WERI-Rb-1 (cell line): ENCODE data around the gene MYBPC2.

Source experiments
- DNase-seq: peaks from one replicate; pipeline ENCODE4 v3.0.0-alpha.2; 2020
- H3K27ac ChIP-seq: fragments of 250-450 bp; sonication (Bioruptor Pico); 2 replicates; pipeline ENCODE4 v1.5.1; 2020; ENCODE audit warnings: mild to moderate bottlenecking, moderate library complexity
- H3K27me3 ChIP-seq: fragments of 250-450 bp; sonication (Bioruptor Pico); 2 replicates; pipeline ENCODE4 v1.5.1; 2021; ENCODE audit warnings: mild to moderate bottlenecking, low read depth, moderate library complexity; ENCODE audit not compliant: insufficient read depth, severe bottlenecking
- H3K36me3 ChIP-seq: fragments of 250-450 bp; sonication (Bioruptor Pico); 2 replicates; pipeline ENCODE4 v1.5.1; 2020; ENCODE audit warnings: mild to moderate bottlenecking, moderate library complexity
- H3K4me3 ChIP-seq: 2 replicates; pipeline ENCODE4 v1.5.1; 2011; ENCODE audit warnings: low read depth, mild to moderate bottlenecking, control low read depth, low read length
- H3K9me3 ChIP-seq: fragments of 250-450 bp; sonication (Bioruptor Pico); 2 replicates; pipeline ENCODE4 v1.5.1; 2021; ENCODE audit warnings: mild to moderate bottlenecking, moderate library complexity; ENCODE audit not compliant: severe bottlenecking
- CTCF ChIP-seq: IDR thresholded peaks from 2 replicates; pipeline ENCODE4 v1.5.1; 2011; ENCODE audit warnings: low read depth, mild to moderate bottlenecking, control low read depth, inconsistent platforms, low read length

MYBPC2 gene

DNA sequence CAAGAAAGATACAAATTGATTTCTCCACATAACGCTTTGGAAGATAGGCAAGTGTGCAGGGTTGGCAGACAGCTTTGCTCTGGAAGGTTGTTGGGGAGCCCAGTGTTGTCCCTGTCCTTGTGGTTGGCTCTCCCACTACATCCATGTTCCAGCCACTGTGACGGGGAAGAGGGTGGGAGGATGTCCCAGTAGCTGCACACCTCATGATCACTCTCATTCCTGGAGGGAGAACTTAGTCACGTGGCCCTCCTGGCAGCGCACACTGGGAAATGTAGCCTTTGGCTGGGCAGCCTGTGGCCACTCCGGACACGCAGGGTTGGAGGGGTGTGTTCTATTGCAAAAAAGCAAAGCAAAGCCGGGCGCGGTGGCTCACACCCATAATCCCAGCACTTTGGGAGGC, 38.7 kb upstream of the MYBPC2 start:
- Histone ChIP-seq H3K4me3 (no peak overlapping the region), H3K27ac (no peak overlapping the region), H3K9me3 (no peaks in the 10 kb centered on the region), H3K36me3 (peaks cover 31% of the 10 kb centered on the region), H3K27me3 (no peaks in the 10 kb centered on the region)
- no peak for TF ChIP-seq CTCF
- DNase-seq = no peak

DNA sequence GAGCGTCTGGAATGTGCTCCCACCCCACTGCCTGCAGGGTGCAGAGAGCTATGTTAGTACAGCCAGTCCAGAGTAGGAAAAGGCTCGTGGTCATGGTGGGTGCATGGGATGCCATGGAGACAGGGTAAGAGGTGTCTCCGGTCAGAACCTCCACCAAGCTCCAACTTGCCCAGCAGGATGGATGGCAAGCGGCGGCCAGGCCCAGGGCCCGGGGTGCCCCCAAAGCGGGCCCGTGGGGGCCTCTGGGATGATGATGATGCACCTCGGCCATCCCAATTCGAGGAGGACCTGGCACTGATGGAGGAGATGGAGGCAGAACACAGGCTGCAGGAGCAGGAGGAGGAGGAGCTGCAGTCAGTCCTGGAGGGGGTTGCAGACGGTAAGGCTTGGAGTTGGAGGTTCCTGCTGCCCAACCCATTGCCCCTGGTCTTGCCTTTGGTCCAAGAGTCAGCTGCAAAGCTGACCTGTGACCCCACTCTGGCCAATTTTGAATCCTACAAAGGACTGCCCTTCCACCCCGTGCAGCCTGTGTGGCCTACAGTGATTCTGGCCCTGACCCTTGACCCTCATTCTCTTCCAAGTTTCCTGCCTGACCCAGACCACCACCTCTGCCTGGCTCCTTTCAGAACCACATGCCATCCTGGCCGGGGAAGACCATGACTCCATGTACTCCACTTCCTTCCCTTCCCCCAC, 33.9 kb upstream of the MYBPC2 start:
- Histone ChIP-seq H3K9me3 (no peaks in the 10 kb centered on the region), H3K27ac (no peak overlapping the region), H3K4me3 (no peak overlapping the region), H3K27me3 (no peaks in the 10 kb centered on the region), H3K36me3 (peaks cover 39% of the 10 kb centered on the region)
- no peak for TF ChIP-seq CTCF
- no peak for DNase-seq

- H3K4me3 ChIP-seq = no peak overlapping the region
- H3K9me3 ChIP-seq = no peaks in the 10 kb centered on the region
- peaks cover 38% of the 10 kb centered on the region for H3K36me3 ChIP-seq
- H3K27ac ChIP-seq = no peak overlapping the region
- no peaks in the 10 kb centered on the region for H3K27me3 ChIP-seq
- no peak for TF ChIP-seq CTCF
- no peak for DNase-seq
Measured at GRCh38 chr19:50399368-50399745, 33.3 kb upstream of the MYBPC2 start.

DNA sequence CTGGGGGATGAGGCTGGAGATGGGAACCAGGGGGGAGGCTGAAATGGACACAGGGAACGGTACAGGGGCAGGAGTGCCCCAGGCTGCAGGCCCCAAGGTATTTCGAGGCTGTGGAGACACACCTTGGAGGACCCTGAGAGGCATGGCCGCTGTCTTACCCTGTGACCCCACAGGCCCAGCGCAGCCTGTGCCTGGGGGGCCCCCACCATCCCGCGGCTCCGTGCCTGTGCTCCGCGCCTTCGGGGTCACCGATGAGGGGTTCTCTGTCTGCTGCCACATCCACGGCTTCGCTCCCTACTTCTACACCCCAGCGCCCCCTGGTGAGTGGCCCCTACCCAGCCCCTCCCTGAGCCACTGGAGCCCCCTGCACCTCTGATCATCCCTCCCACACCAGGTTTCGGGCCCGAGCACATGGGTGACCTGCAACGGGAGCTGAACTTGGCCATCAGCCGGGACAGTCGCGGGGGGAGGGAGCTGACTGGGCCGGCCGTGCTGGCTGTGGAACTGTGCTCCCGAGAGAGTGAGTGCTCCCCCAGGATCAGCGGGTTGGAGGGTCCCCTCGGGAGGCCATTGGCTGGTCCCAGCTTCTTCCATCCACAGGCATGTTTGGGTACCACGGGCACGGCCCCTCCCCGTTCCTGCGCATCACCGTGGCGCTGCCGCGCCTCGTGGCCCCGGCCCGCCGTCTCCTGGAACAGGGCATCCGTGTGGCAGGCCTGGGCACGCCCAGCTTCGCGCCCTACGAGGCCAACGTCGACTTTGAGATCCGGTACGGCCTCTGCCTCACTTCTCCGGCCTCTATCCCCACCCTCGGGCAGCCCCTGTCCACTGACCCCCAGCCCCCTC, 30.9 kb upstream of the MYBPC2 start:
- no peak overlapping the region for H3K4me3 ChIP-seq
- H3K36me3 ChIP-seq = peaks cover 57% of the 10 kb centered on the region
- H3K27me3 ChIP-seq = no peaks in the 10 kb centered on the region
- no peak for DNase-seq
- H3K9me3 ChIP-seq = no peaks in the 10 kb centered on the region
- H3K27ac ChIP-seq = no peak overlapping the region
- no peak for TF ChIP-seq CTCF

- H3K4me3 ChIP-seq = no peak overlapping the region
- TF ChIP-seq CTCF = no peak
- H3K9me3 ChIP-seq = no peaks in the 10 kb centered on the region
- no peak for DNase-seq
- peaks cover 62% of the 10 kb centered on the region for H3K36me3 ChIP-seq
- H3K27me3 ChIP-seq = no peaks in the 10 kb centered on the region
- H3K27ac ChIP-seq = no peak overlapping the region
Measured at GRCh38 chr19:50402544-50403301, 30.0 kb upstream of the MYBPC2 start.
